ENCODE measurements around the gene MAPT.
A peak's percentile ranks its signal among the peaks of the same experiment; 100 is the strongest.

Gene MAPT

GRCh38 chr17:45958994-45959665 is 64.8 kb downstream of the MAPT start:
- Histone ChIP-seq H3K4me1 (peaks cover 6% of the 10 kb centered on the region), H3K36me3 (no peaks in the 10 kb centered on the region), H3K4me3 (ENCODE audit: low read depth, low read length) (no peak overlapping the region), H3K27me3 (no peaks in the 10 kb centered on the region), H3K9me3 (no peaks in the 10 kb centered on the region)
- no peak for DNase-seq
- no peak for TF ChIP-seq CTCF (IDR thresholded peaks at IDR 0.05; ENCODE audit: low read depth, low read length)

GRCh38 chr17:45960311-45960710 is 66.0 kb downstream of the MAPT start:
- Histone ChIP-seq H3K36me3 (no peaks in the 10 kb centered on the region), H3K9me3 (no peaks in the 10 kb centered on the region), H3K4me3 (ENCODE audit: low read depth, low read length) (no peak overlapping the region), H3K27me3 (no peaks in the 10 kb centered on the region), H3K4me1 (peaks cover 6% of the 10 kb centered on the region)
- no peak for TF ChIP-seq CTCF (IDR thresholded peaks at IDR 0.05; ENCODE audit: low read depth, low read length)
- DNase-seq = no peak

DNA sequence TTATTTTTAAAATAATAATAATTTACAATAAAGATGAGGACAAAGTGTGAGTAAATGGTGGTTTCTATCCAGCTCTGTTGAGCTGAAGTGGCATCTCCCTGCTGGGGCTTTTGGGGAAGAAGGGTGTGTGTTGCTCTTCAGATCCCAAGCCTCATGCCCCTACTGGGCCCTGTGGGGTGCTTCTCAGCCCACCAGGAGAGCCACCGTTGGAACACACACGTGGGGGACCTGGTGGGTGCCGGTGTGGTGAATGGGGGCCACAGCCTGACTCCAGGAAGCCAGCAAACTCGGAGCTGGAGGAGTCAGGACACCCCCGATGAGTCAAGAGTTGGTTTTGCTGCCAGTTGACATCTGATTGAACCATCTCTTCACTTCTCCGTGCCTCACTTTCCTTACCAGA is 66.9 kb downstream of the MAPT start:
- DNase-seq = no peak
- H3K36me3 ChIP-seq = no peaks in the 10 kb centered on the region
- no peaks in the 10 kb centered on the region for H3K27me3 ChIP-seq
- no peaks in the 10 kb centered on the region for H3K9me3 ChIP-seq
- no peak for TF ChIP-seq CTCF (IDR thresholded peaks at IDR 0.05; ENCODE audit: low read depth, low read length)
- H3K4me1 ChIP-seq = peaks cover 6% of the 10 kb centered on the region
- no peak overlapping the region for H3K4me3 ChIP-seq (ENCODE audit: low read depth, low read length)

GRCh38 chr17:45962221-45962972 is 68.0 kb downstream of the MAPT start:
- no peaks in the 10 kb centered on the region for H3K27me3 ChIP-seq
- H3K36me3 ChIP-seq = no peaks in the 10 kb centered on the region
- no peak for DNase-seq
- peaks cover 6% of the 10 kb centered on the region for H3K4me1 ChIP-seq
- no peaks in the 10 kb centered on the region for H3K9me3 ChIP-seq
- no peak overlapping the region for H3K4me3 ChIP-seq (ENCODE audit: low read depth, low read length)
- TF ChIP-seq CTCF (IDR thresholded peaks at IDR 0.05; ENCODE audit: low read depth, low read length) = no peak

- Histone ChIP-seq H3K4me1 (peaks cover 6% of the 10 kb centered on the region), H3K9me3 (no peaks in the 10 kb centered on the region), H3K27me3 (no peaks in the 10 kb centered on the region), H3K4me3 (ENCODE audit: low read depth, low read length) (no peak overlapping the region), H3K36me3 (no peaks in the 10 kb centered on the region)
- no peak for DNase-seq
- no peak for TF ChIP-seq CTCF (IDR thresholded peaks at IDR 0.05; ENCODE audit: low read depth, low read length)
These were observed 68.9 kb downstream of the MAPT start for GRCh38 chr17:45963283-45963682.

- peak; percentile 64 for DNase-seq
- Histone ChIP-seq H3K27me3 (no peaks in the 10 kb centered on the region), H3K4me1 (peaks cover 6% of the 10 kb centered on the region), H3K4me3 (ENCODE audit: low read depth, low read length) (no peak overlapping the region), H3K36me3 (no peaks in the 10 kb centered on the region), H3K9me3 (no peaks in the 10 kb centered on the region)
- no peak for TF ChIP-seq CTCF (IDR thresholded peaks at IDR 0.05; ENCODE audit: low read depth, low read length)
These were observed 69.5 kb downstream of the MAPT start for GRCh38 chr17:45963889-45964288.
